ENCODE results near the gene XPNPEP2.

Gene XPNPEP2

GRCh38 chrX:129738466-129739308 lies at the start of gene XPNPEP2:
Gene XPNPEP2 (plus strand): TSS chrX:129738979. CDS start chrX:129739214, 235 bp downstream.
- no peak for DNase-seq (ENCODE audit: low read depth in 2 of 2)

- DNase-seq (ENCODE audit: low read depth in 2 of 2): no peak
Observed at GRCh38 chrX:129689796-129690195, 49.0 kb upstream of the XPNPEP2 start.

DNA sequence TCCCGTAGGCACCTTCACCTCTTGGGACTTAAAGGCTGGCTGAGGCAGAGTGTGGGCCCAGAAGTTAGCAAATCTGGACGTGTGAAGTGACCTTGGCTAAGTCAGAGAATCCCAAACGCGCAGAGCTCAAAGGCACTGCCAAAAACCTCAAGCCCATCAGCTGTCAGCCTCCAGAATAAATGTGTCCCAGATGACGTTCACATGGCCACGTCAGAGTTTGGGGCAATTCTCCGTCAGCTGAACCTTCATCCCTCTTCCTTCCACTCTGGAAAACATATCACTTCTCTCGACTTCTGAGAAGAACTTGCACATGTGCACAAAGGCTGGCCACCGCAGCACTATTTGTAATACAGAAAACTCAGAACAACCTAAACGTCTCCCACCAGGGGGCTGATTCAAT lies 48.3 kb upstream of the XPNPEP2 start:
- no peak for DNase-seq (ENCODE audit: low read depth in 2 of 2)

- no peak for DNase-seq (ENCODE audit: low read depth in 2 of 2)
Observed at GRCh38 chrX:129693354-129693753, 45.4 kb upstream of the XPNPEP2 start.

GRCh38 chrX:129694805-129695204 lies 44.0 kb upstream of the XPNPEP2 start:
- no peak for DNase-seq (ENCODE audit: low read depth in 2 of 2)

DNA sequence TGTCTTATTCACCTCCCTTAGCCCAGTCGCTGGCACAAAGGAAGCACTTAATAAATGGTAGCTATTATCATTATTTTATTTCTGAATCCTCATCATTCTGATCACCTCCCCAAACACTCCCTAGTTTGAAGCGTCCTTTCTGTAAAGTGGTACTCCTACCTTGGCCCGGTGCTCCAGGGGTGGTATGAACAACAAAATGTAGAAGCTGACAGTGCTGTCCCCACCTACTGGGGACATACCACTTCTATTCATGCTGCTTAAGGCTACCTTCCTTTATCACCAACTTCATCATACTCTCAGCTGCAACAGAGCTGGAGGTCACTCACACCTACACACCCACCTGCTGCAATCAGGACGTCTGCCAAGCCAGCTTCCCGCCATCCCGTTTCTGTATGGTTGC lies 43.2 kb upstream of the XPNPEP2 start:
- no peak for DNase-seq (ENCODE audit: low read depth in 2 of 2)

GRCh38 chrX:129695937-129696336 lies 42.8 kb upstream of the XPNPEP2 start:
- DNase-seq (ENCODE audit: low read depth in 2 of 2): no peak

DNA sequence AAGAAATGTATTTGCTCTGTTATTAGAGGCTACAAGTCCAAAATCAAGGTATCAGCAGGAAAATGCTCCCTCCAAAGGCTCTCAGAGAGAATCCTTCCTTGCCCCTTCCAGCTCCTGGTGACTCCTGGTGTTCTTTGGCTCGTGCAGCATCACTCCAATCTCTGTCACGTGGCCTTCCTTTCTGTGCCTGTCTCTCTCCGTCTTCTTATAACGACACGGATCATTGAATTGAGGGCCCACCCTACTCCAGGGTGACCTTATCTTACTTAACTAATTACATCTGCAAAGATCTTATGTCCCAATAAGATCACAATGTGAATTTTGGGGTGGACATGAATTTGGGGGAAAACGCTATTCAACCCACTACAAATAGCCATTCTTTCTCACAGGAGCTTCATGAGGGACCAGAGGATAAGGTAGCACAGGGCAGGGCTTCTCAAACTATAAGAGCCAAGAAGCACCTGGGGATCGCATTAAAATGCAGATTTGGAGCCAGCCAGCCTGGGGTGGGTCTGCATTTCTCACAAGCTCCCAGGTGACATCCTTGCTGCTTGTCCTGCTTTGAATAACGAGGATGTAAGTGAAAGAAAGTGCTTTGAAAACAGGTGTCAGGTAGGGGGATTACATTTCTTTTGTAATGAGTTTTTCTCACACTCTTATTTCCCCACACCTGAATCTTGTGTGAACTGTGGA lies 42.2 kb upstream of the XPNPEP2 start:
- no peak for DNase-seq (ENCODE audit: low read depth in 2 of 2)

- no peak for DNase-seq (ENCODE audit: low read depth in 2 of 2)
Observed at GRCh38 chrX:129697204-129697829, 41.5 kb upstream of the XPNPEP2 start.

GRCh38 chrX:129698150-129698549 lies 40.6 kb upstream of the XPNPEP2 start:
- no peak for DNase-seq (ENCODE audit: low read depth in 2 of 2)

- no peak for DNase-seq (ENCODE audit: low read depth in 2 of 2)
Observed at GRCh38 chrX:129700536-129700935, 38.2 kb upstream of the XPNPEP2 start.

- no peak for DNase-seq (ENCODE audit: low read depth in 2 of 2)
Observed at GRCh38 chrX:129701624-129702069, 37.1 kb upstream of the XPNPEP2 start.

DNA sequence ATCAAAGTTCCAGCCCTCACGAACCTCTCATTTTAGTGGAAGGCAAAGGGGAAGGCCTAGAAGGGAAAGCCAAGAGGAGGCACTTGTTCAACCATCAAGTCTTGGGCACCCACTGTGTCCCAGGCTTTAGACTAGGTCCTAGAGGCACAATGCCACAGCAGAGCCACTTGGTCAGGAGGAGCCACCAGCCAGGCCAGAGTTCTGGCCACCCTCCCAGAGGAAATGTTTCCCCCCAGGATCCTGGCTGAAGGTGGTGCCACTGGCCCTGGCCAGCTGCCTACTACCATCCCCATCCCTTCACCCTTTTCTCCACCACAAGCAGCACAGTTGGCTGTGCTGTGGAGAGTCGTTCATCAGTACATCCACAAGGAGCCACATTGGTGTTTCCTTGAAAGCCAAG lies 34.3 kb upstream of the XPNPEP2 start:
- DNase-seq (ENCODE audit: low read depth in 2 of 2): no peak

DNA sequence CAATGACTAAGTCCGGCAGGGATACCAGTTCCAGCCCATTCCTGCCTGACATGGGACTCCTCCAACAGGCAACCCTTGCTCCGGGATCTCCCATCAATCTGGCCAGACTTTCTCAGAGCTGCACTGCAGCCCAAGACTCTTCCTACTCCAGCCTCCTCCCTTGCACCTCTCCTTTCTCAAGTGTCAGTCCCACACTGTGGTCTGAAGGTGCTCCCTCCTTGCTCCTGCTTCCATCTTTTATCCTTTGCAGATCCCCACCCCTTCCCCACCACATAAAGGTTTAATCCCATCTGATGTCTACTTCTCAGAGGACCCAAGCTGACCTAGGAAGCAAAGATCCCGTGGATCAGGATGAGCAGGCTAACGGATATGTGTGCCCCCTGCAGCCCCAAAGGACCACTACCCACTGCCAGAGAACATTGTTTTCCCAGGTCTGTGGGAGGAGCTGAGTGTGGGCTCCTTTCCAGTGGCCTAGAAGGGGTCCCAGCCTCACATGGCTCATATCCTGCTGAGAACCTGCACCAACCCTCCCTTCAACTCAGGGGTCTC lies 33.3 kb upstream of the XPNPEP2 start:
- DNase-seq (ENCODE audit: low read depth in 2 of 2): no peak

- no peak for DNase-seq (ENCODE audit: low read depth in 2 of 2)
Observed at GRCh38 chrX:129705988-129706387, 32.8 kb upstream of the XPNPEP2 start.

GRCh38 chrX:129706400-129707072 lies 32.2 kb upstream of the XPNPEP2 start:
- no peak for DNase-seq (ENCODE audit: low read depth in 2 of 2)

GRCh38 chrX:129714581-129714980 lies 24.2 kb upstream of the XPNPEP2 start:
- DNase-seq (ENCODE audit: low read depth in 2 of 2): no peak

GRCh38 chrX:129716507-129716906 lies 22.3 kb upstream of the XPNPEP2 start:
- DNase-seq (ENCODE audit: low read depth in 2 of 2): no peak

DNA sequence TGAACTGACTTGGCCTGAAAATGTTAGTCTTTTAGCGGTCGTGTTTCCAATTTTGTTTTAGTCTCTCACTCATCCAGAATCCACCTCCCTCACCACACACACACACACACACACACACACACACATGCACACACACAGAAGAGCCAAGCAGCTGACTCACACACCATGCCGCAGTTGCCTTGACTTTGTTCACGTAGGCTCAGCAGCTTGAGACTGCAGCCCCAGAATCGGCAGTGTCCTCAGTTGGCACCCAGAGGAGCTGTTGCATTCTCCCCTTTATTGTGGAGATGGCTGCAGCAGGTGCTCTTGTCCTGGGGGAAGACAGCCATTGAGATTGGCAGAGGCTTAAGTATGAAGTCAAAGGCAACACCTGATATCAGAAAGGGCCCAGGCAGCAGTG lies 20.9 kb upstream of the XPNPEP2 start:
- DNase-seq (ENCODE audit: low read depth in 2 of 2): no peak

- DNase-seq (ENCODE audit: low read depth in 2 of 2): no peak
Observed at GRCh38 chrX:129718676-129719075, 20.1 kb upstream of the XPNPEP2 start.

GRCh38 chrX:129719268-129719667 lies 19.5 kb upstream of the XPNPEP2 start:
- DNase-seq (ENCODE audit: low read depth in 2 of 2): no peak

Measured in stimulated activated CD4-positive, alpha-beta T cell treated with anti-CD3 and anti-CD28 coated beads, Interleukin-12 subunit alpha, Interleukin-12 subunit beta, amount 100 ng/mL, for 24 hours (primary cell).